Dermis blood vessel endothelial cell (primary cell): ENCODE measurements around the gene TSPEAR. TPM values are rescaled to one million over a fixed set of nuclear protein-coding genes. Genes with fewer than 3 reads are reported as not detected.

ENCODE experiments used
- DNase-seq: peaks from one replicate; pipeline ENCODE4 v3.0.0; 2010
- total RNA-seq: library from RNA; depleted of rRNA; stranded (reverse); fragments of >200 nt; gene quantifications from 2 replicates; pipeline ENCODE4 v1.2.3, GENCODE V29; 2014

Gene TSPEAR
- total RNA-seq, 1 donor from 2014 or later, result 1.0 TPM

DNA sequence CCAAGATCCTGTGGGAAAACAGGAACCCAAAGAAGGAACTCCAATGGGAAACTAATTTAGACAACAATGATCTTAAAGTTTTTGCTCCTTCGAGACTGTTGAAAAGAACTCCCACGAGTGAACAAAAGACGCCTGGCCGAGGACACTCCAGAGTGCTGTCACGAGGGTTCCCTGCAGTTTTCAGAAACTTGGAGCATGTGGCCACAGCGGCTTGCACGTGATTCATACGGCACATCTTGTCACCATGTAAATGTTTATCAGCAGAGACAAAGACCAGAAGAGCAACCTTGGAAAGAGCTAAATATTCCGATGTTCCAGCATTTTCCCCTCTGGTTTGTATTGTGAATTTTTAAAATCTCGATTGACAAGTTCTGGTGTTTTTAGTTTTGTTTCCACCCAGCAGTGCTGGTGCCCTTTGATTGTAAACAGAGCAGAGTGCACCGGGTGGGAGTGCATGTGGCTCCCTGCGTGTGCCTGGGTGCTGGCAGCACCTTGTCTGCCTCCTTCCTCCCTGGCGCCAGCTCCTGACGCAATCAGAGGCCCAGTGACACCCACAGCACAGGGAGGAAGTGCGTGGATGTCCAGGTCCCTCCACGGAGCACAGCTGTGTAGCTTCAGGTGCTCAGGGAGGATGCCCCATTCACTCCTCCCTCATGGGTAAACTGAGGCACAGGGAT lies 233.1 kb downstream of the TSPEAR start:
- DNase-seq, result no peak

DNA sequence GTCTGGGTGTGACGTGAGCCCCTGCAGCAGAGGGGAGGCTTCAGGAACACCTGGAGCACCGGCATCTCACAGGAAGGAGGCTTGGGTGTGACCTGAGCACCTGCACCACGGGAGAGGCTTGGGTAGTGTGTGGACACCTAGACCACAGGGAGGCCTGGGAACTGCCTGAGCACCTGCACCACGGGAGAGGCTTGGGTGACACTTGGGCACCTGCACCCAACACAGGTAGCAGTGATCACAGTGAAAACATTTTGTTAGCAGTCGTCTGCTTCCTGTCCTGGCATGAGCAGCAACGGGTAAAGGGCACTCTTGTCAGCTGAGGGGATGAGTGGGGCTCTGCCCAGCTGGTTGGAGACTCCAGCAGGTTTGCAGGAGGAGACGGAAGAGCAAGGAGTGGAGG lies 233.7 kb downstream of the TSPEAR start:
- DNase-seq, result no peak

DNA sequence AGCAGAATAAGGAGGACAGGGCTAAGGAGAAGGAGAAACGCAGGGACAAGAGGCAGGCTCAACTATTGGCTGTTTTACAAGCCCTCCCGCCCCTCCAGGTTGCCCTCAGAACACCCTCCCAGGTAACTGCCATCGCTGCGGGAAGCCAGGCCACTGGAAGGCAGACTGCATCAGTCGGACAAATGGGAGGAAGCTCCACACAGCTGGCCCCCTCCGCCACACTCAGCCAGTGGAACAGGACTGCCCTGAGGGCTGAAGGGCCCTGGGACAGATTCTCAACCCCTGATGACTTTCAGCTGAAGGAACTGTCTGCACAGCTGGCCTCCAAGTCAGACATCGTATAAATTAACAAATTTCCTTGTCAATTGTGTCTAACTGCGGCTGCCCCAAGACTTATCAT lies 234.2 kb downstream of the TSPEAR start:
- no peak for DNase-seq

DNA sequence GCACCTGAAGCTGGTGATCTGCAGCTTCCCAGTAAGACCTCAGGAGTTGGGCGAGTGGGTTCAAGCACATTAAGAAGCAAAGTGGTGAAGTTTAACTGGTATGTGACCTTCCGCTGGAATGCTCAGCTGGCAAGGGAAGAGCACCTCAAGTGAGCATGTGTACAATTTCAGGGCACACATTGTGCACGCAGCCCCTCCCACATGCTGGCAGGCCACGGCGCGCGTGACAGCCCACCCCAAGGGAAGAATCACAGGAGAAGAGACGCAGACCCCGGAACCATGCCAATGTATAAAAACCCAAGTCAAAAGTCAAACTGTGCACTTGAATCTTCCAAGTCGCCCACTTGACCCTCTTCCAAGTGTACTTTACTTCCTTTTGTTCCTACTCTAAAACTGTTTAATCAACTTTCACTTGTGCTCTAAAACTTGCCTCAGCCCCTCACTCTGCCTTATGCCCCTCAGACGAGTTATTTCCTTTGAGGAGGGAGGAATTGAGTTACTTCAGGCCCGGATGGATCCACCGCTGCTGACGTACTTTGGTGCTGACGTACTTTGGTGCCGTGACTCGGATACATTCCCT lies 236.0 kb downstream of the TSPEAR start:
- DNase-seq, result no peak

DNA sequence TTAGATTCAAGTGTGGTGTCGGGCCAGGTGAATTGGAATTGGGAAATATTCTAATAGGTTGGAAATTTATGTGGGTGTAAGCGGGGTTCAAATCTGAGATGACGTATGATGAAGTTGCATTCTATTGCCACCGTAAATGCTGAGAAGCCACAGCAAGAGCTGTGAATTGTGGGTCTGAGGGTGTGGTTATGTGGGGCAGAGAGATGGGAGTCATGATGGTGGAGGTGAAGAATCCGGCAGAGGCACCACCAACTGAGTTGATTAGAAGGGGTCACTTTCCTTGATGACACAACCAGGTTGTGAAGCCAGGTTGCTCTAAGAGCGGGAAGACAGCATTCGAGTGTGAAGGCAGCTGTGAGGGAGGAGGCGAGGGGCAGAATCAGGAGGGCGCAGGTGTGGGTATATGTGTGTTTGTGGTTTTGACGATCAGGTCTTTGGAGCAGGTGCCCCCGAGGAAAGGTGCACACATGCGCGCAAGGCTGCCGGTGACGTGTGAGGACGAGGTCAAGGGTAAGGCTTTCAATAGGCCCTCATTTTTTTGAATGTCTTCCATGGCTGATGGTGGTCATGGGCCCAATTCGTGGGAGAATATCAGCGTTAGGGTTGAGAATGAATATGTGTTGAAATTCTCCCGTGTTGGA lies 237.3 kb downstream of the TSPEAR start:
- DNase-seq, result no peak

DNA sequence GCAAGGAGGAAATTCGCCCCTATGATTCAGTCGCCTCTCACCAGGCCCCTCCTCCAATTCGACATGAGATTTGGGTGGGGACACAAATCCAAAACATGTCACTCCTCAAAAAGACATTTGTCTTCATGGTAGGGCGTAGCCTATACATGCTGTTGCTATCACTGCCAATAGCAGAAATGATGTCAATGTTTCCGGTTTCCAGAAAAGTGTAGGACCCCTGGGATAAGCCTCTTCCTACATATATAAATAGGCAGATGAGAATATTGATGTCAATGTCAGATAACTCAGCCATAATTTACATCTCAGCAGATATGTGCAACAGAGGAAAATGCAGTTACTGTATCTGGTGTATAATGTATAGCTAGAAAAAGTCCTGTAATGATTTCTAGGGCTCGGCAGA lies 239.4 kb downstream of the TSPEAR start:
- no peak for DNase-seq

DNA sequence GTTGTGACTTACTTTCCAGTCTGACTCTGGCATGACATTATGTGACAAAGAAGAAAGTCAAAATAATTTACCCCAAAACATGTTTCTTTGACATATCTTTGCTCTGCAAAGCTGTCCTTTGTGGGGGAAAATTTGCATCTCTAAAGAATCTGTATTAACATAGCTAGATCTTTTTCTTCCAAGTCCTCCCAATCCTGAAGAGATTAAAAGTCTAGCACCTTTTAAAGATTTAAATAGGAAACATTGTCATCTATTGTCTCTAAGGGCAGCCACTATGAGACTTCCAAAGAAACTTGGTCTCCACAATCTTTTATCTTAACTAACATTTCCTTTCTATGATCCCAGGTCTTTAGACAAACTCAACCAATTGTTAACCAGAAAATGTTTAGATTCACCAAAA lies 240.0 kb downstream of the TSPEAR start:
- no peak for DNase-seq

DNA sequence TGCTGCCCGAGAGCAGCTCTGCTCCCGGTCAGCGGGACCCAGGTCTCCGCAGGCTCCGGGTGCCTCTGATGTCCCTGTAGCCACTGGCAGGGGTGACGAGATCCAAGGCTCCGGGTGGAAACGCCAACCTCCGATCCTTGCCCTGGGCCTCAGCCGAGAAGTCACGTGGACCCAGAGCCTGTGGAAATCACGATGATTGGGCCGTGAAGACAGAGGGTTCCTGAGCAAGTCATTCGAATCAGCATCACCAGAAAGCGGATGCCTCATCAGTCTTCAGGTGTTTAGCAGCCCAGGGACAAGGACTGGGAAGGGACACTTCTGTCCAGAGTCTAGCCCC lies 243.5 kb downstream of the TSPEAR start:
- DNase-seq, result no peak

DNA sequence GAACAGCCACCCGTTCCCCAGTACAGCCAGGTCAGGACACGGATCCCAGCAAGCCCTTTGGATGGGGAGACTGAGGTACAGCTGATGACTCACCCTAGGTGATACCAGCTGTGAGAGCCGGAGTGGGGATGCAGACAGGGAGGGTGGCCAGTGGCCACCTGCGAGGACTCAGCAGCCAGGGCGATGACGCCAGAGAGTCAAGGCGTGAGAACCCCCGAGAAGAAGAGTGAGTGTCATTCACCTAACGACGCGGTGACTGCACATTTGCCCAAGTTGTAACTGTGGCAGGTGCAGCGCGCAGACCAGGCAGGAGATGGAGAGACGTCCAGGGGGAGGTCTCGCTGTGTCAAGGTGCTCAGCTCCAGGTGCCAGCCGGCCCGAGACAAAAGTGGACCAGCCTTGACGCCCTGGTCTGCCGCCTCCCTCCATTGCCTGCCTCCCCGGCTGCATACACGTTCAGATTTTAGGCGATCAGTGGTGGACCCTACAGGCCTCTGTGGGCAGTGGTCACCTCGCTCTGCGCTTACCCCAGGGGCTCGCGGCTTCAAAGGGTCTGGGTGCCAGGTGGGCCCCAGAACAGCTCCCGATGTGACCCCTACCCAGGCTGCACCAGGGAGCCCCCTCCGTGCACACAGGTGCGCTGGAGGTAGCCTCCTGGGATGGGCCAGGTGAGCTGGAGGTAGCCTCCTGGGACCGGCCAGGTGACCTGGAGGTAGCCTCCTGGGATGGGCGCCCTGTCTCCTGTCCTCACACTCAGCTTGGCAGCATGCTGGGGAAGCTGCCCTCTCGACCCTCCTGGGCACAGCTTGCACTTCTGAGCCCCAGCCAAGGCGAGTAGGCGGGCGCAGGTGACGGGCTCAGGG lies 244.1 kb downstream of the TSPEAR start:
- DNase-seq, result no peak

DNA sequence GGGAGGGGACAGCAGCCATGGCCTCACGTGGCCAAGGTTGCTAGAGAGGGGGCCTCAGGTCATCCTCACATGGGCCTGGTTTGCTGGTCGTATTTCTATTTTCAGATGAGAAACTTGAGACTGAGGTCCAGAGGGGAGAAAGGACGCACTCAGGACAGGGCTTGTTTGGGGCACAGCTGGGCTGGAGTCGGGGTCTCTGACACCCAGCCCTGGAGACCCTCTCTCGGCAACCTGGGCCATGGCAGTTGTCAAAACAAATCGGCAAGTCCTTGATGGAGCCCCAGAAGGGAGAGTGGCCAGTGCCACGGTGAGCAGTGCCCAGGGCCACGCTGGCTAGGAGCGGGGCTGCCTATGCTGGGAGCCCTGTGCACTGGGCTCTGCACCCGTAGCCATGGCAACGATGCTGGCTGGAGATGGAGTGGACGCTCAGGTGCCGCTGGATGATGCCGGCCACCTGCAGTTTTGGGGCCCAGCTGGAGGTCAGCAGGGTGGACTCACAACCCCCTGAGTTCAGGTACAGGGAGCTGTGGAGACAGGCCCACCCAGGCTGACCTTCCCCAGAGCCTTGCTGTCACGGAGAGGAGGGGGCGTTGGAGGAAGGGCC lies 244.9 kb downstream of the TSPEAR start:
- no peak for DNase-seq

DNA sequence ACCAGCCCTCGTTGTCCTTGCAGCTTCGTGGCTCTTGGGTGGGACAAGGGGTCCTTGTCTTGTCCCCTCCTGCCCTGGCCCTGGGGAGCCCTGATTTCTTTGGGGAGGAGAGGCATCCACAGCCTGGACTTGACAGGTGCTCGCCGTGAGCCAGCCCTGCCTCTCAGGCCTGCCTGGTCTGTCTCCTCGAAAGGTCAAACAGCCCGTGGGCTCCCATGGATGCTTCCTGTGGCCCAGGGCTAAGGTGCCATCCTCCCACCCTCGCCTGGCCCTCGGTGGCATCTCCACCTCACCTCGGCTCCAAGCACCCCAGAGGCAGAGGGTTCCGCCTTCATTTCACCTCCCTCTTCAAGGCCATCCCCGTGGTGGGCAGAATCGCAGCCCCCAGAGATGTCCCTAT lies 247.0 kb downstream of the TSPEAR start:
- DNase-seq, result no peak

DNA sequence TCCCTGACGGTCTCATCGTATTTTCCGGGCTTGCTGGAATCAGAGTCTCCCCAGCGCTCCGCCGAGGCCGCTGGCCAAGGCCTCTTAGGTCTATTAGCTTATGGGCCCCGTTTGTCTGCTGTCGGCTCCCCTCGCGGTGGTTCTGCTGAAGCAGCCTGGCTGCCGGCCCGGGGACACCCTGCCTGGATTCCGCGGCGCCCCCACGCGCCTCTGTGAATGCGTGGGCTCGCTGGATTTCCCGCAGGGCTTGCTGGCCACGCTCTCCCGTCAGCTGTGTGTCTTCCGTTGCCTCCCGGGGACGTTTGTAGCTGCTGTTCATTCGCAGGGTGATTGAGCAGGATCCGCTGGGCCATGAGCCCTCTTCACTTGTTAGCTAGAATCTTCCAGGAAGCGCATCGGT lies 247.6 kb downstream of the TSPEAR start:
- DNase-seq, result no peak

DNA sequence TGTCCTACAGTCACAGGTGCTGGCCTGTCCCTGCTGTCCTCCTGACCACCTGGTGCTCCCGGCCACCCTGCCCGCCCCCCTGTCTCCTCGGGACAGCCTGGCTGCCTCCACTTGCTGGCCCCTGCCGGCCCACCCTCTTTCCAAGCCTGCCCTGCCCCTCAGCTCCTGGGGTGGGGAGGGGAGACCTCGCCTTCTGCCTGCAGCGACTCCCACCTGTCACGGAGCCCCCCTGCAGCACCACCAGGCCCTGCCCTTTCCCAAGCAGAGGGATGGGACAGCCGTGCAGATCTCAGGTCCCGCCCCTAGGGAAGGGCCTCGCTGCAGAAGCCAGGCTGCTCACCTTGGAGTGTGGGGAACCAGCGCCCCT lies 248.6 kb downstream of the TSPEAR start:
- no peak for DNase-seq

DNA sequence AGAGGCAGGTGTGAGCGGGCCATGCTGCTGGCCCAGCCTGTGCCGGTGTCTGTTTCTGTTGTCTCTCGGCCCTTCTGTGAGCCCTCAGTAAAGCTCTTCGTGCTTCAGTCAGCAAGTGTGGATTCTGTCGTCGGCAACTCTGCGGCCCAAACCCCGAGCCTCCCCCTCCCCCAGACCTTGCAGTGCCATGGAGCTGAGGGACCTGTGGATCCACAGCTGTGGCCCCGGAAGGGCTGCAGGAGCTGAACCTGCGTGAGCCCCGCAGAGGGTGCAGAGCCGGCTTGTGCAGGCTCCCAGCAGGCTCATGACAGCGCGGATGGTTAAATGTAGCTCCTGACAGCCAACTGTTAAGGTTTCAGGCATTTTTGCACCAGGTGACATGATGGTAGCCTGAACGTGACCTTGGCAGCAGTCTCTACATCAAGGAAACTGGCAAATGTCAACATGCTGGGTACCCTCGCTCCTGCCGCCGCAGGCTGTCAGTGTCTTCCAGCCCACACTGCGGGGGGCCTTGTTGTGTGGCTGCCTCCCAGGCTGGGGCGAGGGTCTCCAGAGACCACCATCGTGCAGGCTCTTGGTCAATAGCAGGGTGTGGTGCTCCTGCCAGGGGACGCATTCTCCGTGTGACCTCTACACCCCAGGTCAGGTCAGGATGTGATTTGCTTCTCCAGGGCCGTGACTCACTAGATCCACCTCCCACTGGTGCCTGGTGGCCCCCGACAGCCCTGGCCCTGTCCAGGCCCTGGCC lies 249.1 kb downstream of the TSPEAR start:
- no peak for DNase-seq

DNA sequence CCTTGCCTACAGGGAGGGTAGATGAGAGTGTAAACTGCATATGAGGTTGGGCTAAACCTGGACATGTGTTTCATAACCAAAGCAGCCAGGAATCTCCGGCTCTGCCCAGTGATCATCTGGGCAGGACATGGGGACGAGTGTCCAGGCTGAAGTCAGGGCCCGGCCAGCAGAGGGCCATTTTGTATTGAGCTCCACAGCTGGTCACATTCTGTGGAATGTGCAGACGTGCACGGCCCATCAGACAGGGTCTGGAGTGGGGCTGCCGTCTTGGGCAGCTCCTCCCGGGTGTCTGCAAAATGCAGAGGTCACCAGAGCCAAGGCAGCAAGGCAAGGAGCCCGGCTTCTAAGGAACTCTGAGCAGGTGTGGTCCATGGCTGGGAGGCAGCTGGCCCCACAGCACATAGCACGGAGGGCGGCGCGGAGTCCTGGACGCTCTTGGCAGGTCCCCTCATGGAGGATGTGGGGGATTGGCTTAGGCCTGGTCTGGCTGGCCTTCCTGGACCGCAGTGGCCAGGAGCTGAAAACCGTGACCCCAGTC lies 249.8 kb downstream of the TSPEAR start:
- peak; percentile 13 for DNase-seq

DNA sequence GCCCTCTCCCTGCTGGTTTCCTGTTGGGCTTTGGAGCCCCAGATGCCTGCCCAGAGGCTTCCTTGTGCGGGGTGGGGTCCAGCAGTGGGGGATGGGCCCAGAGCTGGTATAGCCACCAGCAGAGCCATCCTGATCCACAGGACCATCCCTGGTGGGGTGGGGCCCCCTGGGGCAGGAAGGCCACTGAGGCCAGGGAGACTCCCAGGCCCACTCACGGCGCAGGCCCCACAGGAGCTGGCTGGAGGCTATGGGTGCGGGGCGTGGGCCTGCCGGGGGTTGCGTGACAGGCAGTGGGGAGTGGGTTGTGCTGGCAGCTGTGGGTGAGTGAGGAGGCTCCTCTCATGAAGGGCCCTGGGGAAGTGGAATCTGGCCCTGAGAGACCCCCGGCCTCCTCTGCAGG lies 250.4 kb downstream of the TSPEAR start:
- no peak for DNase-seq

DNA sequence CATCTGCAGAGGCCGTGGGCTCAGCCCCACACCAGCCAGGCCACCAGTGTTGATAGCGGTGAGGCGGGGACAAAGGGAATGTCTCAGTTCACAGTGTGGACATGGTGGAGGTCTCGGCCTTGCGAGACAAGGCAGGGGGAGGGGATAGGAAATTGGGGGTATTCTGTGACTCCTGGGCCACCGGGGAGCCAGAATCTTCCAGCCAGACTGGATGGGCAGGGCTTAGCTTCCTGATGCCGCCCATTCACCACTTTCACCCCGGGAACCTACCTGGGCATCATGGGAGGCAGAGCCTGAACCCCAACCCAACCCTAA lies 251.0 kb downstream of the TSPEAR start:
- DNase-seq, result no peak

DNA sequence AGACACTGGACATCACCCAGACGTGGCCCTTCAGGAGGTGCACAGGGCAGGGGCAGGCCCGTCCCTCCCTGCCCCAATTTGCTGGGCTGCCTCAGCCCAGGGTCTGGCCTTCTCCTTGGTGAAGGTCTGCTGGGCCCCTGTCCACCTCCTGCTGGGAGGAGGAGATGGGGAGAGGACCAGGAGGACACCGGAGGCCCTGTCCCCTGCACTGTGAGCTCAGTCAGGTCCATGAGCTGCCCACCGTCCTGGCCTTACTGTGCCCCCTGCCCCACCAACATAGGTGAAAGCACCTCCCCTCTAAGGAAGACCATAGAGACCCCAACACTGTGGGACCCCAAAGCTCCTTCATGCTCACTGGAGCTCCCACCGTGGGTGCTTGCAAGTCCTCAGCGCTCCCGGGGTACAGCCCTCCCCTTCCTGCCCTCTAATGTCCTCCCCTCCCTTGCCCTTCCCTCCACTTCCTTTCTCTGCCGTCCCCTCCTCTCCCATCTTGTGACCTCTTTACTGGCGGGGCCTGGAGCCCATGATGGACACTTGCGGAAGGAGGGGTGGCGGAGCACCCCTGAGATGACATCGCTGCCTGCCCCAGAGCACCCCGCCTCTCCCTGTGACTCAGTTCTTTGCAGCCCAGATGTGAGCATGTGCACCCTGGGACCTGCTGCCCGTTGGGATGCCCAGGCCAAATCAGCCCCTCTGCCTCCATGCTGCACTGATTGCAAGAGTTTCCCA lies 251.5 kb downstream of the TSPEAR start:
- DNase-seq, result no peak

DNA sequence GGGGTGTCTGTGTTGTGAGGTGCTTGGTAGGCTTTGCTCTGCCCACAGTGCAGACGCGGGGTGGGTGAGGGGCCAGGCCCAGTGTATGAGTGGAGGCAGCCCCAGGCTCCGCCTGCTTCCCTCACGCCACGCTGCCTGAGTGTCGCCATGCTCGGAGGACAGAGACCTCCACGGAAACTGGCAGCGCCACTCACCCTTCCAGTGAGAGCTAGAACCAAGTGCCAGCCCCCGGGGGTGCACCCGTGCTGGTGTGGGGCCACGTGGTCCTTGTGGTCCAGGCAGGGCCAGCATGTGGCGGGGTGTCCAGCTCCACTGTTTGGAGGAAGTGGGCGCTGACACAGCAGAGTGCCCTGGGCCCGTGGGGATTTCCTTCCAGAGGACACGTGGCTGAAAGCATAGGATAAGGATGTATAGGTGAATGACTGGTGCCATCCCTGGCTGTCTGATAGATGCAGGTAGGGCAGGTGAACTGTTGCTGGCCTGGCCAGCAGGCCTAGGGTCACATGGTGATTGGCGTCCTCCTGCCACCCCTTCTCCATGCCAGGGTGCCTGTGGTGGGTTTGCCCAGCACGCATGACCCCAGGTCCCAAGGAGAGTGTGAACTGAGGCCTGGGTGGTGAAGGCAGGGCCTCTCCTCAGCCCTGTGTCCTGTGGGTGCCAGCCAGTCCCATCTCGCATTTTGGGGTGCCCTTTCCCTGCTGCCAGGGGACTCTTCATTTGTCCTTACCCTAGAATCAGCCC lies 252.2 kb downstream of the TSPEAR start:
- no peak for DNase-seq

DNA sequence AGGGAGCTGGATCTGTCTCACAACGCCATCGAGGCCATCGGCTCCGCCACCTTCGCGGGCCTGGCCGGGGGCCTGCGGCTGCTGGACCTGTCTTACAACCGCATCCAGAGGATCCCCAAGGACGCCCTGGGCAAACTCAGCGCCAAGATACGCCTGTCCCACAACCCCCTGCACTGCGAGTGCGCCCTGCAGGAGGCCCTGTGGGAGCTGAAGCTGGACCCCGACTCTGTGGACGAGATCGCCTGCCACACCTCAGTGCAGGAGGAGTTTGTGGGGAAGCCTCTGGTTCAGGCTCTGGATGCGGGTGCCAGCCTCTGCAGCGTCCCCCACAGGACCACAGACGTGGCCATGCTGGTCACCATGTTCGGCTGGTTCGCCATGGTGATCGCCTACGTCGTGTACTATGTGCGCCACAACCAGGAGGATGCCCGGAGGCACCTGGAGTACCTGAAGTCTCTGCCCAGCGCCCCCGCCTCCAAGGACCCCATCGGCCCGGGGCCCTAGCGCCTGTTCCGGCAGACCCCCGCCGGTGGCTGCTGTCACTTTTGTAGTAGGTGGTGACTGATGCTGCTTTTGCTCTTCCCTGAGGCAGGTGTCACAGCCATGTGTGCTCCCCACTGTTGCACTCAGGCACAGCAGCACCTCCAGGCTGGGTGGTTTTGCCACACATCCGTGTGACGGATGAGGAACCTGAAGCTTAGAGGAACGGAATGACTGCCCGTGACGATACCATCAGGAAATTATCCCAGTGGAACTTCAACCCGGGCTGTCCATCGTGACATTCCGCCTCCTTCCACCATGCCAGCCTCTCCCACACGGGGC lies 254.2 kb downstream of the TSPEAR start:
- DNase-seq, result no peak
